ENCODE measurements around the gene PNPLA5.
"Not testable (repeated sequence)": the region's sequence is repeated elsewhere in the genome, so short reads cannot be mapped to it uniquely, and the experiment has no call there.

Gene PNPLA5

DNA sequence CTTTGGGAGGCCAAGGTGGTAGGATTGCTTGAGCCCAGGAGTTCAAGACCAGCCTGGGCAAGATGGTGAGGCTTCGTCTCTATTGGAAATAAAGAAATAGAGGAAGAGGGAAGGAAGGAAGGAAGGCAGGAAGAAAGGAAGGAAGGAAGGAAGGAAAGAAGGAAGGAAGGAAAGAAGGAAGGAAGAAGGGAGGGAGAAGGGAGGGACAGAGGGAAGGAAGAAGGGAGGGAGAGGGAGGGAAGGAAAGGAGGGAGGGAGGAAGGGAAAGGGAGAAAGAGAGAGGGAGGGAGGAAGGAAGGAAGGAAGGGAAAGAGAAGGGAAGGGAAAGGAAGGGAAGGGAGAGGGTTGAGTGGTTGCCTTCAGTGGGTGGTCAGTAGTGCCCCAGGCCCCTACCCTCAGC is 17.9 kb upstream of the PNPLA5 start:
- Histone ChIP-seq H3K9ac (ENCODE audit: low read length) (no peak overlapping the region), H3K4me3 (ENCODE audit: low read length) (no peak overlapping the region), H3K4me2 (ENCODE audit: low read length) (no peak overlapping the region), H3K27me3 (ENCODE audit: low read depth, low read length) (peaks cover 33% of the 10 kb centered on the region), H4K20me1 (ENCODE audit: insufficient read depth, low read length) (no peaks in the 10 kb centered on the region), H3K36me3 (replicated peaks; ENCODE audit: low read depth, low read length) (no peaks in the 10 kb centered on the region), H3K27ac (ENCODE audit: low read length) (no peak overlapping the region), H3K79me2 (ENCODE audit: low read length) (no peaks in the 10 kb centered on the region), H3K9me3 (ENCODE audit: insufficient read depth, low read length) (no peaks in the 10 kb centered on the region), H3K4me1 (ENCODE audit: low read length) (no peaks in the 10 kb centered on the region), H2AFZ (ENCODE audit: low read depth, low read length) (no peak overlapping the region)
- TF ChIP-seq EZH2phosphoT487 (IDR thresholded peaks at IDR 0.05; ENCODE audit: low read depth) (no peak), CTCF (IDR thresholded peaks at IDR 0.05; ENCODE audit: low read depth, low read length) (no peak)

GRCh38 chr22:43905681-43906080 is 13.9 kb upstream of the PNPLA5 start:
- TF ChIP-seq CTCF (IDR thresholded peaks at IDR 0.05; ENCODE audit: low read depth, low read length) (no peak), EZH2phosphoT487 (IDR thresholded peaks at IDR 0.05; ENCODE audit: low read depth) (no peak)
- Histone ChIP-seq H3K4me1 (ENCODE audit: low read length) (no peaks in the 10 kb centered on the region), H3K4me2 (ENCODE audit: low read length) (no peak overlapping the region), H3K9me3 (ENCODE audit: insufficient read depth, low read length) (no peaks in the 10 kb centered on the region), H3K27me3 (ENCODE audit: low read depth, low read length) (peaks cover 22% of the 10 kb centered on the region), H3K27ac (ENCODE audit: low read length) (no peak overlapping the region), H2AFZ (ENCODE audit: low read depth, low read length) (no peak overlapping the region), H4K20me1 (ENCODE audit: insufficient read depth, low read length) (no peaks in the 10 kb centered on the region), H3K4me3 (ENCODE audit: low read length) (no peak overlapping the region), H3K9ac (ENCODE audit: low read length) (no peak overlapping the region), H3K79me2 (ENCODE audit: low read length) (no peaks in the 10 kb centered on the region), H3K36me3 (replicated peaks; ENCODE audit: low read depth, low read length) (no peaks in the 10 kb centered on the region)

DNA sequence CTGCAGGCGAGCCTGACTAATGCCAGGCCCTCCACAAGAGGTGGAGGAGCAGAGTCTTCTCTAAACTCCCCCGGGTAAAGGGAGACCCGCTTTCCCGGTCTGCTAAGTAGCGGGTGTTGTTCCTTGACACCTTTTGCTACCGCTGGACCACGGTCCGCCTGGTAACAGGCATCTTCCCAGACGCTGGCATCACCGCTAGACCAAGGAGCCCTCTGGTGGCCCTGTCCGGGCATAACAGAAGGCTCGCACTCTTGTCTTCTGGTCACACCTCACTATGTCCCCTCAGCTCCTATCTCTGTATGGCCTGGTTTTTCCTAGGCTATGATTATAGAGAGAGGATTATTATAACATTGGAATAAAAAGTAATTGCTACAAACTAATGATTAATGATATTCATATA is 12.6 kb upstream of the PNPLA5 start:
- H3K27me3 ChIP-seq (ENCODE audit: low read depth, low read length): peaks cover 31% of the 10 kb centered on the region
- H3K4me1 ChIP-seq (ENCODE audit: low read length); H3K36me3 ChIP-seq (replicated peaks; ENCODE audit: low read depth, low read length); H3K4me3 ChIP-seq (ENCODE audit: low read length); H3K27ac ChIP-seq (ENCODE audit: low read length); H3K9me3 ChIP-seq (ENCODE audit: insufficient read depth, low read length); H3K4me2 ChIP-seq (ENCODE audit: low read length); H3K9ac ChIP-seq (ENCODE audit: low read length); H4K20me1 ChIP-seq (ENCODE audit: insufficient read depth, low read length); H3K79me2 ChIP-seq (ENCODE audit: low read length); H2AFZ ChIP-seq (ENCODE audit: low read depth, low read length): not testable (repeated sequence)
- peak; percentile 29 for TF ChIP-seq CTCF (IDR thresholded peaks at IDR 0.05; ENCODE audit: low read depth, low read length)

- not testable (repeated sequence) for H3K36me3 ChIP-seq (replicated peaks; ENCODE audit: low read depth, low read length); H3K9me3 ChIP-seq (ENCODE audit: insufficient read depth, low read length); H4K20me1 ChIP-seq (ENCODE audit: insufficient read depth, low read length); H3K4me3 ChIP-seq (ENCODE audit: low read length); H2AFZ ChIP-seq (ENCODE audit: low read depth, low read length); H3K4me2 ChIP-seq (ENCODE audit: low read length); H3K27ac ChIP-seq (ENCODE audit: low read length); H3K79me2 ChIP-seq (ENCODE audit: low read length); H3K9ac ChIP-seq (ENCODE audit: low read length); H3K4me1 ChIP-seq (ENCODE audit: low read length)
- peaks cover 34% of the 10 kb centered on the region for H3K27me3 ChIP-seq (ENCODE audit: low read depth, low read length)
Measured at GRCh38 chr22:43903033-43903432, 11.2 kb upstream of the PNPLA5 start.
